Transverse colon (tissue), 4 donors: ENCODE data around the gene LAMTOR3.

ENCODE experiments used
- EP300 ChIP-seq: sonication (generic); formaldehyde crosslinking; IDR thresholded peaks from one replicate; pipeline ENCODE4 v1.6.1; 2017; ENCODE audit warnings: antibody characterized with exemption, low read depth
- POLR2A ChIP-seq: fragments of 450-650 bp; IDR thresholded peaks from one replicate; pipeline ENCODE4 v1.6.1; 2016; ENCODE audit warnings: antibody characterized with exemption, mild to moderate bottlenecking, moderate library complexity
- POLR2AphosphoS5 ChIP-seq, 3 donors: sonication (generic); formaldehyde crosslinking; IDR thresholded peaks; one replicate each; pipeline ENCODE4 v1.6.1; 2016; ENCODE audit warnings: antibody characterized with exemption in 3 of 3
- TF ChIP-seq, protein P1 (sequence below), 5 experiments: fragments of 200-600 bp in 3 of 5; fragments of 450-650 bp in 2 of 5; sonication (generic) in 3 of 5; IDR thresholded peaks; 1 replicate in 2 of 5; 2 replicates in 3 of 5; pipeline ENCODE4 v1.5.1; 2016 to 2017; ENCODE audit warnings: antibody characterized with exemption in 5 of 5, inconsistent platforms in 3 of 5, mild to moderate bottlenecking in 2 of 5, moderate library complexity in 1 of 5

DNA sequence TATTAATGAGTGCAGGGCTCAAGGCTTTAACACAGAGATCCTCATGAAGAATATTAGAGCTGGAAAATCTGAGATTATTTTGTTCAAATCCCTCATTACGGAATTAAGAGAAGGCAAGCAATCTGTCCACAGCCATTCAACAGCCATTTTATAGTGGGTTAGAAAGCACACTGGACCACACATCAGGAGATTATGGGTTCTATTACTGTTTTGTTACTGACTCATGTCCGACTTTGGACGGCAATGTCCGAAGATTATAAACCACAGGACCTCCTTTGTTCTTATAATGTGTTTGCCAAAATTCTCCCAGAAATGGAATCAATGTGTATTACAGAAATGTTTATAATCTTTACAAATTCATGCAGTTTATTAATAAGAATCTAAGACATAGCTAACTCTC, 8.1 kb downstream of the LAMTOR3 start:
- TF ChIP-seq, protein P1, sequence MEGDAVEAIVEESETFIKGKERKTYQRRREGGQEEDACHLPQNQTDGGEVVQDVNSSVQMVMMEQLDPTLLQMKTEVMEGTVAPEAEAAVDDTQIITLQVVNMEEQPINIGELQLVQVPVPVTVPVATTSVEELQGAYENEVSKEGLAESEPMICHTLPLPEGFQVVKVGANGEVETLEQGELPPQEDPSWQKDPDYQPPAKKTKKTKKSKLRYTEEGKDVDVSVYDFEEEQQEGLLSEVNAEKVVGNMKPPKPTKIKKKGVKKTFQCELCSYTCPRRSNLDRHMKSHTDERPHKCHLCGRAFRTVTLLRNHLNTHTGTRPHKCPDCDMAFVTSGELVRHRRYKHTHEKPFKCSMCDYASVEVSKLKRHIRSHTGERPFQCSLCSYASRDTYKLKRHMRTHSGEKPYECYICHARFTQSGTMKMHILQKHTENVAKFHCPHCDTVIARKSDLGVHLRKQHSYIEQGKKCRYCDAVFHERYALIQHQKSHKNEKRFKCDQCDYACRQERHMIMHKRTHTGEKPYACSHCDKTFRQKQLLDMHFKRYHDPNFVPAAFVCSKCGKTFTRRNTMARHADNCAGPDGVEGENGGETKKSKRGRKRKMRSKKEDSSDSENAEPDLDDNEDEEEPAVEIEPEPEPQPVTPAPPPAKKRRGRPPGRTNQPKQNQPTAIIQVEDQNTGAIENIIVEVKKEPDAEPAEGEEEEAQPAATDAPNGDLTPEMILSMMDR (IDR thresholded peaks at IDR 0.05): no peak
- TF ChIP-seq POLR2A: no peak
- no peak for TF ChIP-seq EP300
- no peak for TF ChIP-seq POLR2AphosphoS5 (IDR thresholded peaks at IDR 0.05)
